Adrenal gland (tissue), 12 donors: Measurements from ENCODE around the gene MRPS26. TPM values are rescaled to one million over a fixed set of nuclear protein-coding genes. Genes with fewer than 3 reads are reported as not detected.

Source experiments
- DNase-seq, 7 donors: peaks; one replicate each; pipeline ENCODE4 v3.0.0-alpha.2; 2019 to 2020
- H3K27ac ChIP-seq, 5 donors: fragments of 200-600 bp; sonication (generic) in 4 of 5; 1 replicate in 3 of 5; 2 replicates in 2 of 5; pipeline versions ENCODE4 v1.5.1 to v1.8.0; 2016 to 2020; ENCODE audit warnings: mild to moderate bottlenecking in 1 of 5
- H3K27me3 ChIP-seq: fragments of 200-600 bp; 2 replicates; pipeline ENCODE4 v1.8.0; 2021
- H3K36me3 ChIP-seq, 2 donors: fragments of 200-600 bp; replicated peaks in 1 of 2; 1 replicate in 1 of 2; 2 replicates in 1 of 2; pipeline versions ENCODE4 v1.5.1 to v1.8.0; 2018 to 2022
- H3K4me1 ChIP-seq, 2 donors: fragments of 200-600 bp; replicated peaks in 1 of 2; 1 replicate in 1 of 2; 2 replicates in 1 of 2; pipeline versions ENCODE4 v1.5.1 to v1.8.0; 2018 to 2021
- H3K4me3 ChIP-seq, 4 donors: fragments of 200-600 bp; sonication (generic) in 3 of 4; one replicate each; pipeline ENCODE4 v1.5.1; 2016 to 2018
- H3K9me3 ChIP-seq, 3 donors: fragments of 200-600 bp; sonication (generic) in 1 of 3; replicated peaks in 1 of 3; 1 replicate in 2 of 3; 2 replicates in 1 of 3; pipeline versions ENCODE4 v1.5.1 to v1.8.0; 2016 to 2021
- POLR2A ChIP-seq, 2 donors: fragments of 450-650 bp; IDR thresholded peaks; one replicate each; pipeline ENCODE4 v1.6.1; 2017; ENCODE audit warnings: antibody characterized with exemption in 2 of 2, mild to moderate bottlenecking in 2 of 2, moderate library complexity in 1 of 2
- WGBS, 4 donors: extraction: QIAGEN DNeasy Blood & Tissue Kit in 2 of 4; methylation state at CpG; one replicate each; pipeline versions ENCODE4 v1.1.5 to v1.1.7; 2013 to 2017; 5-methylcytosine and 5-hydroxymethylcytosine counted together
- intact Hi-C, 2 donors: fragments of 100-400 bp; cut with DNase I; formaldehyde crosslinking; loops; one replicate each; pipeline versions ENCODE4 v1.14.1 to v1.15.0; 2022 to 2023
- polyA plus RNA-seq, 3 donors: library from polyadenylated mRNA; stranded (reverse); fragments of 200-250 nt in 2 of 3; fragments of 350-450 nt in 1 of 3; fragmentation: Illumina TruSeq in 1 of 3; extraction: RNeasy Lipid Tissue Mini Kit (QIAGEN cat#74804) in 1 of 3; gene quantifications; one replicate each; pipeline ENCODE4 v1.2.3, GENCODE V29; 2013 to 2014
- total RNA-seq, 9 donors: library from RNA; depleted of rRNA in 4 of 9; stranded (reverse); fragments of >200 nt in 4 of 9; fragments of 120-200 nt in 1 of 9; fragmentation: NEBNext Ultra II Directional in 1 of 9; extraction: Animal tissue kit (Norgen Biotek cat#: 25700) in 1 of 9; gene quantifications; one replicate each; pipeline versions ENCODE4 v1.1.0 to v1.2.4, GENCODE V29; 2013 to 2023
- TF ChIP-seq, protein P1 (sequence below), 6 experiments: fragments of 450-650 bp in 4 of 6; fragments of 200-600 bp in 2 of 6; sonication (generic) in 1 of 6; IDR thresholded peaks; 1 replicate in 5 of 6; 2 replicates in 1 of 6; pipeline versions ENCODE4 v1.5.1 to v1.8.0; 2016 to 2021; ENCODE audit warnings: antibody characterized with exemption in 6 of 6, mild to moderate bottlenecking in 2 of 6, moderate library complexity in 1 of 6
- donor health status: healthy with polysubstance abuse.
- donor health status: Bipolar disorder and iron deficiency.
- donor health status: DM: yes; HTN: yes; CAD: no.
- donor health status: DM: no; HTN: no; CAD: no.
- donor health status: DM: no; HTN: no; CAD: no.
- donor health status: DM: yes; HTN: yes; CAD: no.

Gene MRPS26
- total and polyA plus RNA-seq, 12 donors = 27.9 to 145 (median 84.0) TPM

DNA sequence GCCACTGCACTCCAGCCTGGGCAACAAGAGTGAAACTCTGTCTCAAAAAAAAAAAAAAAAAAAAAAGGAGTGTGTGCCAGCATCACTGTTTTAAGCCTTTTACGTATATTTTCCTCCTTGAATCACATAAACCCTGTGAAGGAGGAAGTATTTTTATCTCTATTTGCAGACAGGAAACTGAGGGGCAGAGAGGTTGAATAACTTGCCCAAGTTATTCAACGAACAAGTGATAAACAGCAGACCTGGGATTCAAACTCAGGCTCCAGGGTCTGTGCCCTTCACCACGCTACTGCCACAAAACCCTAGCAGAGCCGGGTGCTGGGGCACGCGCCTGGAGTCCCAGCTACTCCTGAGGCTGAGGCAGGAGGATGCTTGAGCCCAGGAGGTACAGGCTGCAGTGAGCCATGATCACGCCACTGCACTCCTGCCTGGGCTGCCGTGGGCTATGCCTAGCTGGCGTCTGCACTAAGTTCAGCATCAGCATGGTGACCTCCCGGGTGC, 48.1 kb downstream of the MRPS26 start:
- H3K27me3 ChIP-seq = peaks cover 23% of the 10 kb centered on the region
- TF ChIP-seq POLR2A (IDR thresholded peaks at IDR 0.05) = no peak
- TF ChIP-seq, protein P1, sequence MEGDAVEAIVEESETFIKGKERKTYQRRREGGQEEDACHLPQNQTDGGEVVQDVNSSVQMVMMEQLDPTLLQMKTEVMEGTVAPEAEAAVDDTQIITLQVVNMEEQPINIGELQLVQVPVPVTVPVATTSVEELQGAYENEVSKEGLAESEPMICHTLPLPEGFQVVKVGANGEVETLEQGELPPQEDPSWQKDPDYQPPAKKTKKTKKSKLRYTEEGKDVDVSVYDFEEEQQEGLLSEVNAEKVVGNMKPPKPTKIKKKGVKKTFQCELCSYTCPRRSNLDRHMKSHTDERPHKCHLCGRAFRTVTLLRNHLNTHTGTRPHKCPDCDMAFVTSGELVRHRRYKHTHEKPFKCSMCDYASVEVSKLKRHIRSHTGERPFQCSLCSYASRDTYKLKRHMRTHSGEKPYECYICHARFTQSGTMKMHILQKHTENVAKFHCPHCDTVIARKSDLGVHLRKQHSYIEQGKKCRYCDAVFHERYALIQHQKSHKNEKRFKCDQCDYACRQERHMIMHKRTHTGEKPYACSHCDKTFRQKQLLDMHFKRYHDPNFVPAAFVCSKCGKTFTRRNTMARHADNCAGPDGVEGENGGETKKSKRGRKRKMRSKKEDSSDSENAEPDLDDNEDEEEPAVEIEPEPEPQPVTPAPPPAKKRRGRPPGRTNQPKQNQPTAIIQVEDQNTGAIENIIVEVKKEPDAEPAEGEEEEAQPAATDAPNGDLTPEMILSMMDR (IDR thresholded peaks at IDR 0.05) = no peak
- no peaks in the 10 kb centered on the region for H3K9me3 ChIP-seq
- H3K4me1 ChIP-seq = peaks cover 0 to 5% of the 10 kb centered on the region in 2 donors
- 64 to 67% (median 64%) methylated on average over 5 to 10 of the region's 10 CpGs for WGBS, 4 donors
- H3K36me3 ChIP-seq = no peaks in the 10 kb centered on the region
- H3K27ac ChIP-seq = no peak overlapping the region
- intact Hi-C loops = no loop called here
- DNase-seq = no peak
- H3K4me3 ChIP-seq = no peak overlapping the region

DNA sequence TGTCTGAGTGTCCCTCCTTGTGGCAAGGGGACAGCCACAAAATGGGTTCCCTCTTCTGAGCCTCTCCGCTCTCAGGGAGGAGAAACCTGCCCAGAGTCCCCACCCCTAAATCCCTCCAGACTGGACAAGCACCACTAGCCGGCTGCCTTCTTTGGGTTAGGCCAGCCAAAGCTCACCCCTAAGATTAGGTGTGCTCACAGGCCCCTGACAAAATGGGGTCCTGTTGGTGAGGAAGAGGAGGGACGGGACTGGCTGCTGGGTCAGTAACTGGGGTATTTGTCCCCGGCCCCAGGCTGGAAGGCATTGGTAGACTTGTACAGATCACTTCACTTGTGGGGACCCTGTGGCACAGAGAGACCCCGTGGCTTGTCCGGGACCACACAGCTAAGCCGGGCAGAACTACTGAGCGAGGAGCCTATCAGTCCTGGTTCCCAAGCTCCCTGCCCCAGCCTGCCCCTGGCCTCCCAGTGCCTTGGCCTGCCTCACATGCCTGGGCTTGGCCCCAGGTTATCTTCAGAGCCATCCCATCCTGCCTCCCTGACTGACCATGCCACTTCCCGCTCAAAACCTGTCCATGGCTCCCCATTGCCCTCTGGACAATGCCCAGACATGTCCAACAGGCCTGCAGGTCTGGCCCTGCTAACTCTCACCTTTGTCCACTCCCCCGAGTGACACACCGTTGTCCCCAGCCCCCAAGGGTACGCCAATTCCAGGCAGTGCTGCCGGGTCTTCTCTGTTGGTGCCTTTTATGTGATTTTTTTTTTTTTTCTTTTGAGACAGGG, 49.2 kb downstream of the MRPS26 start:
- Histone ChIP-seq H3K36me3 (no peaks in the 10 kb centered on the region), H3K27ac (no peak overlapping the region), H3K9me3 (no peaks in the 10 kb centered on the region), H3K4me1 (peaks cover 0 to 5% of the 10 kb centered on the region in 2 donors), H3K27me3 (peaks cover 23% of the 10 kb centered on the region), H3K4me3 (no peak overlapping the region)
- 91 to 98% (median 93%) methylated on average over 11 to 13 of the region's 13 CpGs for WGBS, 4 donors
- intact Hi-C loops = no loop called here
- no peak for TF ChIP-seq POLR2A (IDR thresholded peaks at IDR 0.05)
- TF ChIP-seq, protein P1 (IDR thresholded peaks at IDR 0.05) = no peak
- DNase-seq = no peak

Other genes with a start within 250 kb of the MRPS26 start
- 10 to 100 TPM in 5 of 9 donors, 1 to 10 TPM in 4; 6.1 to 21.8 (median 11.9) TPM for gene CPXM1, start 245.4 kb upstream of the MRPS26 start, total RNA-seq
- 10 to 100 TPM in 2 of 3 donors, 1 to 10 TPM in 1; 2.5 to 19.7 (median 10.5) TPM for gene CPXM1, start 245.4 kb upstream of the MRPS26 start, polyA plus RNA-seq
- not detected for gene C20orf141, start 231.1 kb upstream of the MRPS26 start, total RNA-seq
- under 1 TPM in 1 of 3 donors, not detected in 2; 0.30 TPM for gene C20orf141, start 231.1 kb upstream of the MRPS26 start, polyA plus RNA-seq
- not detected for gene TMEM239, start 229.7 kb upstream of the MRPS26 start, total RNA-seq
- gene TMEM239, start 229.7 kb upstream of the MRPS26 start, polyA plus RNA-seq = under 1 TPM in 1 of 3 donors, not detected in 2; 0.08 TPM
- gene PCED1A, start 205.4 kb upstream of the MRPS26 start, total RNA-seq = 10 to 100 TPM; 16.8 to 65.8 (median 46.3) TPM
- 100 to 1,000 TPM in 2 of 3 donors, 1 to 10 TPM in 1; 9.6 to 244 (median 129) TPM for gene PCED1A, start 205.4 kb upstream of the MRPS26 start, polyA plus RNA-seq
- gene VPS16, start 205.3 kb upstream of the MRPS26 start, total RNA-seq = 10 to 100 TPM; 28.1 to 45.0 (median 33.8) TPM
- 100 to 1,000 TPM in 1 of 3 donors, 10 to 100 TPM in 2; 24.8 to 115 (median 99.8) TPM for gene VPS16, start 205.3 kb upstream of the MRPS26 start, polyA plus RNA-seq
- gene PTPRA, start 172.6 kb upstream of the MRPS26 start, total RNA-seq = 10 to 100 TPM; 33.5 to 62.5 (median 47.7) TPM
- 10 to 100 TPM; 16.3 to 94.7 (median 16.7) TPM for gene PTPRA, start 172.6 kb upstream of the MRPS26 start, polyA plus RNA-seq
- 1 to 10 TPM in 1 of 9 donors, under 1 TPM in 2, not detected in 6; 0.34 to 1.7 (median 0.65) TPM for gene GNRH2, start 2.4 kb upstream of the MRPS26 start, total RNA-seq
- gene GNRH2, start 2.4 kb upstream of the MRPS26 start, polyA plus RNA-seq = 1 to 10 TPM in 2 of 3 donors, not detected in 1; 3.1 to 4.2 TPM
- 1 to 10 TPM in 3 of 9 donors, under 1 TPM in 3, not detected in 3; 0.47 to 1.8 (median 0.97) TPM for gene OXT, start 25.6 kb downstream of the MRPS26 start, total RNA-seq
- 10 to 100 TPM in 1 of 3 donors, 1 to 10 TPM in 1, not detected in 1; 1.5 to 20.5 TPM for gene OXT, start 25.6 kb downstream of the MRPS26 start, polyA plus RNA-seq
- gene AVP, start 38.7 kb downstream of the MRPS26 start, total RNA-seq = under 1 TPM in 3 of 9 donors, not detected in 6; 0.53 to 0.75 (median 0.74) TPM
- gene AVP, start 38.7 kb downstream of the MRPS26 start, polyA plus RNA-seq = under 1 TPM in 1 of 3 donors, not detected in 2; 0.27 TPM
- 10 to 100 TPM; 19.1 to 33.8 (median 28.1) TPM for gene FASTKD5, start 113.8 kb downstream of the MRPS26 start, total RNA-seq
- 10 to 100 TPM in 2 of 3 donors, 1 to 10 TPM in 1; 7.2 to 45.0 (median 12.3) TPM for gene FASTKD5, start 113.8 kb downstream of the MRPS26 start, polyA plus RNA-seq
- gene UBOX5, start 113.8 kb downstream of the MRPS26 start, total RNA-seq = 10 to 100 TPM in 1 of 9 donors, 1 to 10 TPM in 8; 3.1 to 10.2 (median 8.2) TPM
- gene UBOX5, start 113.8 kb downstream of the MRPS26 start, polyA plus RNA-seq = 1 to 10 TPM; 4.8 to 9.2 (median 5.0) TPM
- gene LZTS3, start 127.5 kb downstream of the MRPS26 start, total RNA-seq = 10 to 100 TPM in 6 of 9 donors, 1 to 10 TPM in 3; 5.8 to 29.9 (median 12.5) TPM
- 10 to 100 TPM in 1 of 3 donors, 1 to 10 TPM in 2; 3.6 to 12.9 (median 6.5) TPM for gene LZTS3, start 127.5 kb downstream of the MRPS26 start, polyA plus RNA-seq
- 100 to 1,000 TPM; 124 to 202 (median 159) TPM for gene DDRGK1, start 158.6 kb downstream of the MRPS26 start, total RNA-seq
- gene DDRGK1, start 158.6 kb downstream of the MRPS26 start, polyA plus RNA-seq = 100 to 1,000 TPM in 2 of 3 donors, 10 to 100 TPM in 1; 81.6 to 125 (median 113) TPM
- gene ITPA, start 163.4 kb downstream of the MRPS26 start, total RNA-seq = 10 to 100 TPM; 41.4 to 82.3 (median 59.6) TPM
- gene ITPA, start 163.4 kb downstream of the MRPS26 start, polyA plus RNA-seq = 100 to 1,000 TPM in 2 of 3 donors, 10 to 100 TPM in 1; 29.3 to 182 (median 131) TPM
- gene SLC4A11, start 193.1 kb downstream of the MRPS26 start, total RNA-seq = 10 to 100 TPM in 4 of 9 donors, 1 to 10 TPM in 4, under 1 TPM in 1; 0.06 to 30.6 (median 9.8) TPM
- gene SLC4A11, start 193.1 kb downstream of the MRPS26 start, polyA plus RNA-seq = 10 to 100 TPM in 1 of 3 donors, 1 to 10 TPM in 1, under 1 TPM in 1; 0.97 to 12.1 (median 6.4) TPM